A673 (cell line): ENCODE results near the gene GOSR1. TPM values are rescaled to one million over a fixed set of nuclear protein-coding genes. Genes with fewer than 3 reads are reported as not detected.
"Not testable (repeated sequence)": the region's sequence is repeated elsewhere in the genome, so short reads cannot be mapped to it uniquely, and the experiment has no call there.

Experiments
- BruUV-seq: library from RNA; stranded (reverse); fragments of 400-500 nt; replicated peaks from 2 replicates; lab custom pipeline; 2021; lab: Mats Ljungman, UMichigan
- CTCF ChIA-PET: fragments of 300-600 bp; sonication (Branson Sonifier 250); formaldehyde crosslinking; loops from one replicate; lab custom pipeline; 2022; ENCODE audit warnings: antibody characterized with exemption; lab: Charles Lee
- POLR2A ChIA-PET: fragments of 300-600 bp; sonication (Branson Sonifier 250); formaldehyde crosslinking; loops from one replicate; lab custom pipeline; 2022; ENCODE audit warnings: antibody characterized with exemption; ENCODE audit not compliant: low non-redundant PET; lab: Charles Lee
- DNase-seq: peaks from one replicate; pipeline ENCODE4 v3.0.0-alpha.2; 2015; ENCODE audit warnings: low spot score
- H3K27ac ChIP-seq: fragments of 200-600 bp; sonication (generic); 2 replicates; pipeline ENCODE4 v1.5.1; 2016; ENCODE audit warnings: mixed run types, low read depth, mild to moderate bottlenecking, mixed read lengths, antibody characterized with exemption, low read length; ENCODE audit not compliant: poor library complexity, severe bottlenecking
- H3K27me3 ChIP-seq: fragments of 200-600 bp; sonication (generic); replicated peaks from 2 replicates; pipeline ENCODE4 v1.6.1; 2017; ENCODE audit warnings: mixed run types, low read depth, mild to moderate bottlenecking, mixed read lengths, antibody characterized with exemption, low read length; ENCODE audit not compliant: insufficient read depth, poor library complexity
- H3K36me3 ChIP-seq: fragments of 200-600 bp; sonication (generic); 2 replicates; pipeline ENCODE4 v1.6.1; 2016; ENCODE audit warnings: mixed run types, mild to moderate bottlenecking, mixed read lengths, antibody characterized with exemption, low read length; ENCODE audit not compliant: insufficient read depth, poor library complexity, severe bottlenecking
- H3K4me1 ChIP-seq: fragments of 200-600 bp; sonication (generic); 2 replicates; pipeline ENCODE4 v1.6.1; 2017; ENCODE audit warnings: mixed run types, mild to moderate bottlenecking, mixed read lengths, antibody characterized with exemption, low read length; ENCODE audit not compliant: insufficient read depth, poor library complexity, severe bottlenecking
- H3K4me3 ChIP-seq: fragments of 200-600 bp; sonication (generic); 2 replicates; pipeline ENCODE4 v1.5.1; 2016; ENCODE audit warnings: low read depth, mixed run types, mild to moderate bottlenecking, mixed read lengths, low read length; ENCODE audit not compliant: poor library complexity, severe bottlenecking
- H3K9me3 ChIP-seq: fragments of 200-600 bp; sonication (generic); 2 replicates; pipeline ENCODE4 v1.6.1; 2016; ENCODE audit warnings: mixed run types, low read depth, mild to moderate bottlenecking, mixed read lengths, antibody characterized with exemption, low read length; ENCODE audit not compliant: poor library complexity, severe bottlenecking
- CTCF ChIP-seq: fragments of 300-800, 200-600 bp; sonication (generic); conservative IDR thresholded peaks from 2 replicates; pipeline ENCODE4 v1.5.1; 2017; ENCODE audit warnings: low read depth, mild to moderate bottlenecking, antibody characterized with exemption, low read length, moderate library complexity, mixed read lengths
- EZH2 ChIP-seq: fragments of 200-600 bp; sonication (generic); IDR thresholded peaks from 2 replicates; pipeline ENCODE4 v1.6.1; 2017; ENCODE audit warnings: borderline replicate concordance, low read depth, mild to moderate bottlenecking, mixed read lengths, antibody characterized with exemption, low read length; ENCODE audit not compliant: poor library complexity, severe bottlenecking
- intact Hi-C: fragments of 100-400 bp; cut with micrococcal nuclease; formaldehyde crosslinking; loops from one replicate; pipeline ENCODE4 v1.10.0; 2022; ENCODE audit not compliant: unreplicated experiment
- total RNA-seq: library from RNA; stranded (reverse); gene quantifications from 2 replicates; pipeline ENCODE4 v1.2.3, GENCODE V29; 2021

GOSR1 gene
- total RNA-seq, 1 experiment from 2014 or later = 69.1 TPM

GRCh38 chr17:30557916-30558685 is 80.9 kb downstream of the GOSR1 start:
- POLR2A ChIA-PET = no interaction called here
- Histone ChIP-seq H3K36me3 (no peaks in the 10 kb centered on the region), H3K4me1 (no peaks in the 10 kb centered on the region), H3K4me3 (no peak overlapping the region), H3K27me3 (no peaks in the 10 kb centered on the region), H3K9me3 (no peaks in the 10 kb centered on the region), H3K27ac (no peak overlapping the region)
- intact Hi-C loops = loop anchor here (10.0 kb wide), 1 partner anchor 53 kb away; no protein-coding TSS in a partner anchor
- TF ChIP-seq EZH2 = no peak
- TF ChIP-seq CTCF = no peak
- CTCF ChIA-PET = no interaction called here
- no peak for DNase-seq
- BruUV-seq = no TSS peak

GRCh38 chr17:30558686-30559545 is 81.7 kb downstream of the GOSR1 start:
- ChIA-PET CTCF (no interaction called here), POLR2A (no interaction called here)
- H3K27ac ChIP-seq = no peak overlapping the region
- no peak for DNase-seq
- no peaks in the 10 kb centered on the region for H3K27me3 ChIP-seq
- no TSS peak for BruUV-seq
- no peaks in the 10 kb centered on the region for H3K9me3 ChIP-seq
- intact Hi-C loops = loop anchor here (10.0 kb wide), 1 partner anchor 54 kb away; no protein-coding TSS in a partner anchor
- no peak for TF ChIP-seq CTCF
- no peaks in the 10 kb centered on the region for H3K4me1 ChIP-seq
- no peaks in the 10 kb centered on the region for H3K36me3 ChIP-seq
- no peak overlapping the region for H3K4me3 ChIP-seq

GRCh38 chr17:30559656-30560055 is 82.4 kb downstream of the GOSR1 start:
- ChIA-PET POLR2A (no interaction called here), CTCF (no interaction called here)
- Histone ChIP-seq H3K36me3 (no peaks in the 10 kb centered on the region), H3K4me3 (no peak overlapping the region), H3K9me3 (no peaks in the 10 kb centered on the region), H3K27ac (no peak overlapping the region), H3K27me3 (no peaks in the 10 kb centered on the region), H3K4me1 (no peaks in the 10 kb centered on the region)
- no peak for TF ChIP-seq CTCF
- no TSS peak for BruUV-seq
- intact Hi-C loops = loop anchor here (10.0 kb wide), 1 partner anchor 55 kb away; no protein-coding TSS in a partner anchor
- DNase-seq = no peak

GRCh38 chr17:30560117-30561026 is 83.2 kb downstream of the GOSR1 start:
- H3K4me1 ChIP-seq, intact Hi-C loops, H3K9me3 ChIP-seq, H3K27ac ChIP-seq, H3K27me3 ChIP-seq, BruUV-seq, CTCF ChIA-PET, H3K4me3 ChIP-seq, DNase-seq, POLR2A ChIA-PET, H3K36me3 ChIP-seq: not testable (repeated sequence)
